HEK293 (cell line): ENCODE data around the gene R3HDM2.

Source experiments
- CTCF ChIP-seq: fragments of 450-650 bp; formaldehyde crosslinking; IDR thresholded peaks from 2 replicates; pipeline ENCODE4 v1.5.1; 2016; ENCODE audit warnings: missing biosample characterization, missing genetic modification characterization
- ZBTB20 ChIP-seq: fragments of 450-650 bp; formaldehyde crosslinking; IDR thresholded peaks from 2 replicates; pipeline ENCODE4 v1.5.1; 2016; ENCODE audit warnings: missing biosample characterization, missing genetic modification characterization
- ZNF623 ChIP-seq: fragments of 450-650 bp; formaldehyde crosslinking; IDR thresholded peaks from 2 replicates; pipeline ENCODE4 v1.5.1; 2016; ENCODE audit warnings: missing biosample characterization, missing genetic modification characterization

DNA sequence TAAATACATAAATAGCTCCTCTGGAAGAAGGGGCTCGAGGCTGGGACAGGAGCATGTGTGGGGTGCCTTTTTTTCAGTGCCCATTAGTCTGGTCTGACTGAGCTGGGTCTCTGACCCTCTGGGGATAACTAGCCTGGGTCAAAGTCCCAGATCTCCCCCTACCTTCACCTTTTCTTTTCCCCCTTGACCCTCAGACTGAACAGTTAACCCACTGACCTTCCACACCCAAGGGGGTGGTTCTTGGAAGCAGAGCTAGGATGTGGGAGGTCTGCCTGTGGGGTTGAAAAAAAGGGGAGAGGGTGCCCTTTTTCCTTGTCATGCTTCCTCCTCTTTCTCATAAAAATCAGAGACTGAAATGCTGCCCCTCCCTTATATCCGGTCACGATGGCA lies 27.8 kb upstream of the R3HDM2 start:
- TF ChIP-seq ZNF623 (tag by site-specific recombination) (no peak), CTCF (tag by site-specific recombination) (no peak), ZBTB20 (tag by site-specific recombination) (no peak)
